ENCODE measurements around the gene SMG6.

DNA sequence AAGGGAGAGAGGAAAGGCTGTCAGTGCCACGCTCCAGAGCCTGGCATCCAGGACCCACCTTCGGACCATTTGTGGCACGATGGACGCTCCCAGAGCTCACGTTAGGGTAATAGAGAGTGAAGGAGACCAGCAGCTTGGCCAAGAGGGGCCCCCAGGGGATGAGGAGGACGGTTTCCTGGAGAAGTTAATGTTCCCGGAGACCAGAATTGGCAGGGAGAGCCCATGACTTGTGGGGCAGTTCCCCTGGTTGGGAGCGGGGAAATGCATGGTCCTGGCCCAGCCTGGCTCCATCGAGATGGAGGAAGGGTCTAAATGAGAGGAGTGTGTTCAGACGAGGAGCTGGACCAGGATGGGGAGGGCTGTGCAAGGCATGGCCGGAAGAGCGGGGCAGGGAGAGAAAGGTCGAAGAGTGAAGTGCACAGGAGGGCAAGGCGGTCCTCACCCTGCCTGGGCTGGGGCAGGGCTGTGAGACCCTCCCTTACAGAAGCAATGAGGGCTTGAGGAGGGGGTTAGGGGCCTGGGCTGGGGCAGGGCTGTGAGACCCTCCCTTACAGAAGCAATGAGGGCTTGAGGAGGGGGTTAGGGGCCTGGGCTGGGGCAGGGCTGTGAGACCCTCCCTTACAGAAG is 251.5 kb downstream of the SMG6 start:
- TF ChIP-seq, protein P1, sequence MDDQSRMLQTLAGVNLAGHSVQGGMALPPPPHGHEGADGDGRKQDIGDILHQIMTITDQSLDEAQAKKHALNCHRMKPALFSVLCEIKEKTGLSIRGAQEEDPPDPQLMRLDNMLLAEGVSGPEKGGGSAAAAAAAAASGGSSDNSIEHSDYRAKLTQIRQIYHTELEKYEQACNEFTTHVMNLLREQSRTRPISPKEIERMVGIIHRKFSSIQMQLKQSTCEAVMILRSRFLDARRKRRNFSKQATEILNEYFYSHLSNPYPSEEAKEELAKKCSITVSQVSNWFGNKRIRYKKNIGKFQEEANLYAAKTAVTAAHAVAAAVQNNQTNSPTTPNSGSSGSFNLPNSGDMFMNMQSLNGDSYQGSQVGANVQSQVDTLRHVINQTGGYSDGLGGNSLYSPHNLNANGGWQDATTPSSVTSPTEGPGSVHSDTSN (CRISPR knock-in tag; IDR thresholded peaks at IDR 0.05), result no peak
- TF ChIP-seq ZNF146 (tag by site-specific recombination; IDR thresholded peaks at IDR 0.05), result no peak
- TF ChIP-seq, protein P2, sequence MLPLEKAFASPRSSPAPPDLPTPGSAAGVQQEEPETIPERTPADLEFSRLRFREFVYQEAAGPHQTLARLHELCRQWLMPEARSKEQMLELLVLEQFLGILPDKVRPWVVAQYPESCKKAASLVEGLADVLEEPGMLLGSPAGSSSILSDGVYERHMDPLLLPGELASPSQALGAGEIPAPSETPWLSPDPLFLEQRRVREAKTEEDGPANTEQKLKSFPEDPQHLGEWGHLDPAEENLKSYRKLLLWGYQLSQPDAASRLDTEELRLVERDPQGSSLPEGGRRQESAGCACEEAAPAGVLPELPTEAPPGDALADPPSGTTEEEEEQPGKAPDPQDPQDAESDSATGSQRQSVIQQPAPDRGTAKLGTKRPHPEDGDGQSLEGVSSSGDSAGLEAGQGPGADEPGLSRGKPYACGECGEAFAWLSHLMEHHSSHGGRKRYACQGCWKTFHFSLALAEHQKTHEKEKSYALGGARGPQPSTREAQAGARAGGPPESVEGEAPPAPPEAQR (tag by site-specific recombination; IDR thresholded peaks at IDR 0.05), result no peak
- TF ChIP-seq ZFP3 (tag by site-specific recombination; IDR thresholded peaks at IDR 0.05; ENCODE audit: low read depth), result no peak
- TF ChIP-seq PATZ1 (tag by site-specific recombination; IDR thresholded peaks at IDR 0.05), result no peak
- no peak for TF ChIP-seq ZNF555 (tag by site-specific recombination; conservative IDR thresholded peaks at IDR 0.05)
- TF ChIP-seq ZNF596 (tag by site-specific recombination; IDR thresholded peaks at IDR 0.05), result no peak
- TF ChIP-seq, protein P3, sequence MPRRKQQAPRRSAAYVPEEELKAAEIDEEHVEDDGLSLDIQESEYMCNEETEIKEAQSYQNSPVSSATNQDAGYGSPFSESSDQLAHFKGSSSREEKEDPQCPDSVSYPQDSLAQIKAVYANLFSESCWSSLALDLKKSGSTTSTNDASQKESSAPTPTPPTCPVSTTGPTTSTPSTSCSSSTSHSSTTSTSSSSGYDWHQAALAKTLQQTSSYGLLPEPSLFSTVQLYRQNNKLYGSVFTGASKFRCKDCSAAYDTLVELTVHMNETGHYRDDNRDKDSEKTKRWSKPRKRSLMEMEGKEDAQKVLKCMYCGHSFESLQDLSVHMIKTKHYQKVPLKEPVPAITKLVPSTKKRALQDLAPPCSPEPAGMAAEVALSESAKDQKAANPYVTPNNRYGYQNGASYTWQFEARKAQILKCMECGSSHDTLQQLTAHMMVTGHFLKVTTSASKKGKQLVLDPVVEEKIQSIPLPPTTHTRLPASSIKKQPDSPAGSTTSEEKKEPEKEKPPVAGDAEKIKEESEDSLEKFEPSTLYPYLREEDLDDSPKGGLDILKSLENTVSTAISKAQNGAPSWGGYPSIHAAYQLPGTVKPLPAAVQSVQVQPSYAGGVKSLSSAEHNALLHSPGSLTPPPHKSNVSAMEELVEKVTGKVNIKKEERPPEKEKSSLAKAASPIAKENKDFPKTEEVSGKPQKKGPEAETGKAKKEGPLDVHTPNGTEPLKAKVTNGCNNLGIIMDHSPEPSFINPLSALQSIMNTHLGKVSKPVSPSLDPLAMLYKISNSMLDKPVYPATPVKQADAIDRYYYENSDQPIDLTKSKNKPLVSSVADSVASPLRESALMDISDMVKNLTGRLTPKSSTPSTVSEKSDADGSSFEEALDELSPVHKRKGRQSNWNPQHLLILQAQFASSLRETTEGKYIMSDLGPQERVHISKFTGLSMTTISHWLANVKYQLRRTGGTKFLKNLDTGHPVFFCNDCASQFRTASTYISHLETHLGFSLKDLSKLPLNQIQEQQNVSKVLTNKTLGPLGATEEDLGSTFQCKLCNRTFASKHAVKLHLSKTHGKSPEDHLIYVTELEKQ (tag by site-specific recombination; IDR thresholded peaks at IDR 0.05; ENCODE audit: borderline replicate concordance), result no peak
- no peak for TF ChIP-seq ZBTB44 (tag by site-specific recombination; IDR thresholded peaks at IDR 0.05)
